Right kidney (tissue), 1 donor: ENCODE measurements around the gene SORCS1.

Experiments used
- DNase-seq: peaks from one replicate; pipeline ENCODE4 v3.0.0-alpha.2; 2016

The SORCS1 gene

GRCh38 chr10:106573106-106573505 lies 591.4 kb downstream of the SORCS1 start:
- no peak for DNase-seq

GRCh38 chr10:106571192-106571946 lies 593.1 kb downstream of the SORCS1 start:
- peak; percentile 6 for DNase-seq

- DNase-seq = no peak
Measured at GRCh38 chr10:106570268-106570667, 594.2 kb downstream of the SORCS1 start.

GRCh38 chr10:106567629-106568028 lies 596.9 kb downstream of the SORCS1 start:
- no peak for DNase-seq

GRCh38 chr10:106566873-106567272 lies 597.6 kb downstream of the SORCS1 start:
- no peak for DNase-seq

- DNase-seq = no peak
Measured at GRCh38 chr10:106565546-106565945, 599.0 kb downstream of the SORCS1 start.

GRCh38 chr10:106563384-106563783 lies 601.1 kb downstream of the SORCS1 start:
- no peak for DNase-seq

- DNase-seq = no peak
Measured at GRCh38 chr10:106560925-106561640, 603.4 kb downstream of the SORCS1 start.

GRCh38 chr10:106559442-106559841 lies 605.1 kb downstream of the SORCS1 start:
- no peak for DNase-seq

GRCh38 chr10:106557951-106558733 lies 606.4 kb downstream of the SORCS1 start:
- DNase-seq = no peak

GRCh38 chr10:106557053-106557452 lies 607.5 kb downstream of the SORCS1 start:
- DNase-seq = no peak

GRCh38 chr10:106555599-106555998 lies 608.9 kb downstream of the SORCS1 start:
- no peak for DNase-seq

GRCh38 chr10:106551501-106552062 lies 612.9 kb downstream of the SORCS1 start:
- DNase-seq = peak; percentile 2

GRCh38 chr10:106548832-106549231 lies 615.7 kb downstream of the SORCS1 start:
- DNase-seq = no peak

- no peak for DNase-seq
Measured at GRCh38 chr10:106547047-106547635, 617.4 kb downstream of the SORCS1 start.

- DNase-seq = no peak
Measured at GRCh38 chr10:106542461-106542860, 622.0 kb downstream of the SORCS1 start.

- DNase-seq = no peak
Measured at GRCh38 chr10:106540645-106541044, 623.9 kb downstream of the SORCS1 start.

- DNase-seq = no peak
Measured at GRCh38 chr10:106537866-106538265, 626.6 kb downstream of the SORCS1 start.

- no peak for DNase-seq
Measured at GRCh38 chr10:106535304-106535953, 629.1 kb downstream of the SORCS1 start.

- DNase-seq = no peak
Measured at GRCh38 chr10:106534441-106534840, 630.1 kb downstream of the SORCS1 start.

- no peak for DNase-seq
Measured at GRCh38 chr10:106528702-106529101, 635.8 kb downstream of the SORCS1 start.

GRCh38 chr10:106525835-106526234 lies 638.7 kb downstream of the SORCS1 start:
- DNase-seq = no peak
